Body of pancreas (tissue), 4 donors: ENCODE data around the gene TMEM9. TPM values are rescaled to one million over a fixed set of nuclear protein-coding genes. Genes with fewer than 3 reads are reported as not detected.
"Not testable (repeated sequence)": the region's sequence is repeated elsewhere in the genome, so short reads cannot be mapped to it uniquely, and the experiment has no call there.

Experiments used
- ATAC-seq: fragments of 150-250 bp; one replicate; pipeline ENCODE4 v1.9.1; 2016
- DNase-seq, 4 donors: peaks; one replicate each; pipeline ENCODE4 v3.0.0-alpha.2; 2019
- H3K27ac ChIP-seq, 4 donors: fragments of 200-600 bp; sonication (generic); 1 replicate in 3 of 4; 2 replicates in 1 of 4; pipeline versions ENCODE4 v1.5.1 to v1.6.1; 2016 to 2019; ENCODE audit warnings: mild to moderate bottlenecking in 1 of 4, mixed read lengths in 1 of 4, moderate library complexity in 1 of 4
- H3K27me3 ChIP-seq, 2 donors: fragments of 200-600 bp; sonication (generic); one replicate each; pipeline ENCODE4 v1.6.0; 2016; ENCODE audit warnings: mild to moderate bottlenecking in 1 of 2
- H3K36me3 ChIP-seq, 2 donors: fragments of 200-600 bp; sonication (generic); replicated peaks in 1 of 2; 2 replicates each; pipeline ENCODE4 v1.5.1; 2016; ENCODE audit warnings: low read depth in 2 of 2; ENCODE audit not compliant: insufficient read depth in 1 of 2
- H3K4me1 ChIP-seq: fragments of 200-600 bp; sonication (generic); one replicate; pipeline ENCODE4 v1.6.0; 2016
- H3K4me3 ChIP-seq, 2 donors: fragments of 200-600 bp; sonication (generic); 1 replicate in 1 of 2; 2 replicates in 1 of 2; pipeline ENCODE4 v1.5.1; 2016 to 2019
- H3K9me3 ChIP-seq, 3 donors: fragments of 200-600 bp; sonication (generic); 1 replicate in 2 of 3; 2 replicates in 1 of 3; pipeline ENCODE4 v1.5.1; 2016
- POLR2A ChIP-seq, 3 donors: fragments of 450-650 bp; IDR thresholded peaks; one replicate each; pipeline ENCODE4 v1.6.1; 2016; ENCODE audit warnings: antibody characterized with exemption in 3 of 3, mild to moderate bottlenecking in 2 of 3
- WGBS, 2 donors: methylation state at CpG; one replicate each; pipeline ENCODE4 v1.1.5; 2017; 5-methylcytosine and 5-hydroxymethylcytosine counted together
- intact Hi-C: fragments of 100-400 bp; cut with DNase I; formaldehyde crosslinking; loops from one replicate; pipeline ENCODE4 v1.15.1; 2023
- total RNA-seq, 2 donors: library from RNA; depleted of rRNA; stranded (reverse); fragments of >200 nt; gene quantifications; one replicate each; pipeline ENCODE4 v1.1.0, GENCODE V29; 2016
- TF ChIP-seq, protein P1 (sequence below), 7 experiments: fragments of 450-650 bp in 4 of 7; fragments of 200-600 bp in 3 of 7; sonication (generic) in 3 of 7; IDR thresholded peaks; one replicate each; pipeline ENCODE4 v1.5.1; 2016 to 2019; ENCODE audit warnings: antibody characterized with exemption in 7 of 7

The TMEM9 gene
- total RNA-seq, 2 donors from 2014 or later = 56.6 to 70.5 TPM

- H3K36me3 ChIP-seq = no peaks in the 10 kb centered on the region
Measured at GRCh38 chr1:201167041-201167991, 13.0 kb upstream of the TMEM9 start.

GRCh38 chr1:201164645-201165044 is 10.4 kb upstream of the TMEM9 start:
- WGBS, 2 donors = 48 to 61% methylated on average over 7 of the region's 7 CpGs
- no peak for ATAC-seq
- TF ChIP-seq POLR2A (IDR thresholded peaks at IDR 0.05) = no peak
- TF ChIP-seq, protein P1, sequence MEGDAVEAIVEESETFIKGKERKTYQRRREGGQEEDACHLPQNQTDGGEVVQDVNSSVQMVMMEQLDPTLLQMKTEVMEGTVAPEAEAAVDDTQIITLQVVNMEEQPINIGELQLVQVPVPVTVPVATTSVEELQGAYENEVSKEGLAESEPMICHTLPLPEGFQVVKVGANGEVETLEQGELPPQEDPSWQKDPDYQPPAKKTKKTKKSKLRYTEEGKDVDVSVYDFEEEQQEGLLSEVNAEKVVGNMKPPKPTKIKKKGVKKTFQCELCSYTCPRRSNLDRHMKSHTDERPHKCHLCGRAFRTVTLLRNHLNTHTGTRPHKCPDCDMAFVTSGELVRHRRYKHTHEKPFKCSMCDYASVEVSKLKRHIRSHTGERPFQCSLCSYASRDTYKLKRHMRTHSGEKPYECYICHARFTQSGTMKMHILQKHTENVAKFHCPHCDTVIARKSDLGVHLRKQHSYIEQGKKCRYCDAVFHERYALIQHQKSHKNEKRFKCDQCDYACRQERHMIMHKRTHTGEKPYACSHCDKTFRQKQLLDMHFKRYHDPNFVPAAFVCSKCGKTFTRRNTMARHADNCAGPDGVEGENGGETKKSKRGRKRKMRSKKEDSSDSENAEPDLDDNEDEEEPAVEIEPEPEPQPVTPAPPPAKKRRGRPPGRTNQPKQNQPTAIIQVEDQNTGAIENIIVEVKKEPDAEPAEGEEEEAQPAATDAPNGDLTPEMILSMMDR (IDR thresholded peaks at IDR 0.05) = no peak

More at GRCh38 chr1:201167041-201167991, 13.0 kb upstream of the TMEM9 start:
- Histone ChIP-seq H3K4me3 (no peak overlapping the region), H3K9me3 (no peaks in the 10 kb centered on the region), H3K27ac (peak overlapping the region; percentile 15 to 63 (median 26)), H3K4me1 (peaks cover 39% of the 10 kb centered on the region), H3K27me3 (no peaks in the 10 kb centered on the region)
- WGBS, 2 donors = 40 to 44% methylated on average over 13 of the region's 13 CpGs
- DNase-seq (peak; percentile 44 to 71 (median 55)), ATAC-seq (no peak)
- intact Hi-C loops = no loop called here
- no peak for TF ChIP-seq POLR2A (IDR thresholded peaks at IDR 0.05)
- TF ChIP-seq, protein P1 (IDR thresholded peaks at IDR 0.05) = peak in 1 of 7 experiments; percentile 10

DNA sequence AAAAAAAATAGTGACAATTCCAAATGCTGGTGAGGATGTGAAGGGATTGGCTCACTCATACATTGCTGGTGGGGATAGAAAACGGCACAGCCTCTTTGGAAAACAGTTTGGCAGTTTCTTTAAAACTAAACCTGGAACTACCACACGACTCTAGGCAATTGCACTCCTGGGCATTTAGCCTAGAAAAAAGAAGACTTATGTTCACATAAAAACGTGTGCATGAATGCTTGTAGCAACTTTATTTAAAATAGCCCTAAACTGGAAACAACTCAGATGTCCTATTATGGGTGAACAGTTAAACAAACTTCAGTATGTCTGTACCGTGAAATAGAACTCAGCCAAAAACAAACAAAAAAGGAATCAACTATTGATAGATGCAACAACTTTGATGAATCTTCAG is 9.4 kb upstream of the TMEM9 start:
- Histone ChIP-seq H3K4me1 (peaks cover 19% of the 10 kb centered on the region), H3K9me3 (no peaks in the 10 kb centered on the region), H3K4me3 (no peak overlapping the region), H3K27ac (no peak overlapping the region), H3K36me3 (no peaks in the 10 kb centered on the region), H3K27me3 (no peaks in the 10 kb centered on the region)
- no peak for ATAC-seq
- DNase-seq = no peak
- 50 to 60% methylated on average over 4 of the region's 4 CpGs for WGBS, 2 donors
- TF ChIP-seq, protein P1 (IDR thresholded peaks at IDR 0.05) = no peak
- TF ChIP-seq POLR2A (IDR thresholded peaks at IDR 0.05) = no peak
- intact Hi-C loops = no loop called here

More at GRCh38 chr1:201164645-201165044, 10.4 kb upstream of the TMEM9 start:
- intact Hi-C loops = no loop called here
- Histone ChIP-seq H3K36me3 (no peaks in the 10 kb centered on the region), H3K9me3 (no peaks in the 10 kb centered on the region), H3K4me1 (peaks cover 26% of the 10 kb centered on the region), H3K27me3 (no peaks in the 10 kb centered on the region), H3K4me3 (no peak overlapping the region), H3K27ac (no peak overlapping the region)
- DNase-seq = no peak

- intact Hi-C loops, DNase-seq, H3K27me3 ChIP-seq, H3K36me3 ChIP-seq, H3K27ac ChIP-seq, H3K4me3 ChIP-seq, H3K9me3 ChIP-seq, ATAC-seq: not testable (repeated sequence)
- WGBS, 2 donors = 90 to 91% methylated on average over 8 of the region's 8 CpGs
- H3K4me1 ChIP-seq = peaks cover 19% of the 10 kb centered on the region
Measured at GRCh38 chr1:201163036-201163435, 8.8 kb upstream of the TMEM9 start.

DNA sequence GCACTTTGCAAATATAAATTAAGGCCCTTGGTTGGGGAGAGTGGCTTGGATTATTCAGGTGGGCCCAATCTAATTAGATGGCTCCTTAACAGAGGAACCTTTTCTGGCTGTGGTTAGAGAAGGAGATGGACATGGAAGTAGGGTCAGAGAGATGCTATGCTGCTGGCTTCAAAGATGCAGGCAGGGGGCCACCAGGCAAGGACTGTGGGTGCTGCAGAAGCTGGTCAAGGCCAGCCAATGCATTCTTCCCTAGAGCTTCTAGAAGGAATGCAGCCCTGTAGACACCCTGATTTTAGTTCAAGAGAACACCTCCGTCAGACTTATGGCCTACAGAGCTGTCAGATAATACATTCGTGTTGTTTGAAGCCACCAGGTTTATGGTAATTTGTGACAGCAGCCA is 3.7 kb upstream of the TMEM9 start:
- TF ChIP-seq POLR2A (IDR thresholded peaks at IDR 0.05) = no peak
- TF ChIP-seq, protein P1 (IDR thresholded peaks at IDR 0.05) = no peak
- ATAC-seq (no peak), DNase-seq (no peak)
- 85 to 98% methylated on average over 2 of the region's 2 CpGs for WGBS, 2 donors
- Histone ChIP-seq H3K36me3 (no peaks in the 10 kb centered on the region), H3K27me3 (no peaks in the 10 kb centered on the region), H3K27ac (no peak overlapping the region), H3K4me3 (no peak overlapping the region), H3K9me3 (no peaks in the 10 kb centered on the region), H3K4me1 (peaks cover 14% of the 10 kb centered on the region)
- intact Hi-C loops = no loop called here
